ENCODE results near the gene ZFHX2. TPM values are rescaled to one million over a fixed set of nuclear protein-coding genes. Genes with fewer than 3 reads are reported as not detected.
A peak's percentile ranks its signal among the peaks of the same experiment; 100 is the strongest.

Gene ZFHX2
- total and polyA plus RNA-seq, 2 of the 13 experiments (the other 11 are each of a cell fraction or from before 2014, with no cell fraction given) = 0.17 to 0.44 TPM

- TF ChIP-seq JDP2 (CRISPR knock-in tag; IDR thresholded peaks at IDR 0.05; ENCODE audit: borderline replicate concordance) = no peak; the same call in 1 of the 2 replicates
- TF ChIP-seq ZNF451 (CRISPR knock-in tag; IDR thresholded peaks at IDR 0.05) = 0 out of 2 replicates have a peak, but pooled peaks have one; percentile 22
- no peak for TF ChIP-seq ZC3H4 (CRISPR knock-in tag; IDR thresholded peaks at IDR 0.05; ENCODE audit: borderline replicate concordance)
- no peak for TF ChIP-seq WIZ (CRISPR knock-in tag; IDR thresholded peaks at IDR 0.05)
- TF ChIP-seq SATB2 (CRISPR knock-in tag; IDR thresholded peaks at IDR 0.05) = 0 out of 2 replicates have a peak, but pooled peaks have one; percentile 6
- no peak for TF ChIP-seq ZNF44 (CRISPR knock-in tag; IDR thresholded peaks at IDR 0.05)
- TF ChIP-seq SNRNP70 (IDR thresholded peaks at IDR 0.05; ENCODE audit: low read depth, low read length) = no peak
- no peak for TF ChIP-seq ZZZ3 (CRISPR knock-in tag; IDR thresholded peaks at IDR 0.05; ENCODE audit: borderline replicate concordance)
- TF ChIP-seq NFIB (CRISPR knock-in tag; IDR thresholded peaks at IDR 0.05; ENCODE audit: borderline replicate concordance) = no peak
- TF ChIP-seq ZBTB8A (CRISPR knock-in tag; IDR thresholded peaks at IDR 0.05; ENCODE audit: borderline replicate concordance, low read depth) = no peak
- no peak for TF ChIP-seq ZNF136 (CRISPR knock-in tag; IDR thresholded peaks at IDR 0.05; ENCODE audit: low read depth)
- peak; percentile 70 for TF ChIP-seq STAG1 (CRISPR knock-in tag; IDR thresholded peaks at IDR 0.05)
- no peak for TF ChIP-seq ZBTB25 (CRISPR knock-in tag; IDR thresholded peaks at IDR 0.05)
- no peak for TF ChIP-seq SRSF4 (IDR thresholded peaks at IDR 0.05; ENCODE audit: low read depth, low read length, poor library complexity, severe bottlenecking)
- TF ChIP-seq ARNT2 (CRISPR knock-in tag; IDR thresholded peaks at IDR 0.05; ENCODE audit: low read depth) = 0 out of 2 replicates have a peak, but pooled peaks have one; percentile 25
- TF ChIP-seq PRDM4 (CRISPR knock-in tag; IDR thresholded peaks at IDR 0.05; ENCODE audit: borderline replicate concordance) = no peak
- TF ChIP-seq KLF6 (CRISPR knock-in tag; IDR thresholded peaks at IDR 0.05) = no peak
- TF ChIP-seq PHB2 (IDR thresholded peaks at IDR 0.05; ENCODE audit: partially characterized antibody) = no peak
- no peak for TF ChIP-seq ZNF562 (CRISPR knock-in tag; IDR thresholded peaks at IDR 0.05; ENCODE audit: borderline replicate concordance)
- no peak for TF ChIP-seq AFF4 (CRISPR knock-in tag; IDR thresholded peaks at IDR 0.05)
- no peak for TF ChIP-seq TRIM24 (CRISPR knock-in tag; IDR thresholded peaks at IDR 0.05)
- TF ChIP-seq DR1 (CRISPR knock-in tag; IDR thresholded peaks at IDR 0.05) = no peak
- TF ChIP-seq NR2F2 (IDR thresholded peaks at IDR 0.05; ENCODE audit: borderline replicate concordance, low read depth) = no peak
- peak; percentile 17; the same call in 1 of the 3 replicates for TF ChIP-seq MXI1 (IDR thresholded peaks at IDR 0.05; ENCODE audit: borderline replicate concordance, low read depth, low read length)
Measured at GRCh38 chr14:23568600-23569331, 17.2 kb upstream of the ZFHX2 start (continued).

Data from HepG2 (cell line).